Mesothelial cell of epicardium (in vitro differentiated cells): ENCODE data around the gene TCTN1. TPM values are rescaled to one million over a fixed set of nuclear protein-coding genes. Genes with fewer than 3 reads are reported as not detected.

Experiments used
- DNase-seq, 2 experiments: peaks; one replicate each; pipeline ENCODE4 v3.0.0; 2021; ENCODE audit warnings: low spot score in 2 of 2; ENCODE audit not compliant: unreplicated experiment in 2 of 2
- H3K27ac Mint-ChIP-seq: 2 replicates; pipeline ENCODE4 v1.8.0; 2021; ENCODE audit warnings: mixed read lengths
- H3K27me3 Mint-ChIP-seq: 2 replicates; pipeline ENCODE4 v1.8.0; 2021; ENCODE audit warnings: low read depth, mixed read lengths
- H3K36me3 Mint-ChIP-seq: 2 replicates; pipeline ENCODE4 v1.8.0; 2021; ENCODE audit warnings: mixed read lengths
- H3K4me1 Mint-ChIP-seq: 2 replicates; pipeline ENCODE4 v1.8.0; 2021; ENCODE audit warnings: mixed read lengths
- H3K4me3 Mint-ChIP-seq: 2 replicates; pipeline ENCODE4 v1.8.0; 2021; ENCODE audit warnings: mild to moderate bottlenecking, moderate library complexity, mixed read lengths
- H3K9me3 Mint-ChIP-seq: 2 replicates; pipeline ENCODE4 v1.8.0; 2021; ENCODE audit warnings: mixed read lengths
- CTCF ChIP-seq: fragments of 200-600 bp; sonication (generic); IDR thresholded peaks from one replicate; pipeline ENCODE4 v1.5.0; 2021; ENCODE audit warnings: antibody characterized with exemption; ENCODE audit not compliant: unreplicated experiment
- total RNA-seq: library from RNA; stranded (reverse); gene quantifications from 3 replicates; pipeline ENCODE4 v1.2.1, GENCODE V29; 2021

TCTN1 gene
- total RNA-seq, 1 donor from 2014 or later = 63.4 TPM

- peaks cover 9% of the 10 kb centered on the region for H3K9me3 Mint-ChIP-seq
- no peak for TF ChIP-seq CTCF
- H3K36me3 Mint-ChIP-seq = peaks cover 13% of the 10 kb centered on the region
- no peaks in the 10 kb centered on the region for H3K4me1 Mint-ChIP-seq
- H3K27ac Mint-ChIP-seq = no peak overlapping the region
- H3K4me3 Mint-ChIP-seq = no peak overlapping the region
- no peak for DNase-seq
- no peaks in the 10 kb centered on the region for H3K27me3 Mint-ChIP-seq
These were observed 63.4 kb downstream of the TCTN1 start for GRCh38 chr12:110677206-110677911.

GRCh38 chr12:110677982-110678381 is 64.1 kb downstream of the TCTN1 start:
- no peak for DNase-seq
- no peak for TF ChIP-seq CTCF
- Mint-ChIP-seq H3K27me3 (no peaks in the 10 kb centered on the region), H3K4me3 (no peak overlapping the region), H3K4me1 (no peaks in the 10 kb centered on the region), H3K27ac (no peak overlapping the region), H3K36me3 (peaks cover 13% of the 10 kb centered on the region), H3K9me3 (peaks cover 9% of the 10 kb centered on the region)

- no peak for DNase-seq
- peaks cover 13% of the 10 kb centered on the region for H3K36me3 Mint-ChIP-seq
- H3K4me3 Mint-ChIP-seq = no peak overlapping the region
- peaks cover 11% of the 10 kb centered on the region for H3K9me3 Mint-ChIP-seq
- no peak overlapping the region for H3K27ac Mint-ChIP-seq
- no peaks in the 10 kb centered on the region for H3K27me3 Mint-ChIP-seq
- TF ChIP-seq CTCF = no peak
- no peaks in the 10 kb centered on the region for H3K4me1 Mint-ChIP-seq
These were observed 65.3 kb downstream of the TCTN1 start for GRCh38 chr12:110679201-110679600.

- Mint-ChIP-seq H3K27me3 (no peaks in the 10 kb centered on the region), H3K4me3 (no peak overlapping the region)
These were observed 66.1 kb downstream of the TCTN1 start for GRCh38 chr12:110680032-110680431.

GRCh38 chr12:110683888-110684287 is 70.0 kb downstream of the TCTN1 start:
- Mint-ChIP-seq H3K36me3 (peaks cover 11% of the 10 kb centered on the region), H3K4me3 (no peak overlapping the region), H3K27ac (no peak overlapping the region), H3K27me3 (peaks cover 23% of the 10 kb centered on the region), H3K9me3 (peaks cover 14% of the 10 kb centered on the region), H3K4me1 (peaks cover 4% of the 10 kb centered on the region)
- no peak for DNase-seq
- TF ChIP-seq CTCF = no peak

More at GRCh38 chr12:110680032-110680431, 66.1 kb downstream of the TCTN1 start:
- peaks cover 8% of the 10 kb centered on the region for H3K36me3 Mint-ChIP-seq
- no peak overlapping the region for H3K27ac Mint-ChIP-seq
- H3K4me1 Mint-ChIP-seq = no peaks in the 10 kb centered on the region
- no peak for TF ChIP-seq CTCF
- DNase-seq = no peak
- peaks cover 13% of the 10 kb centered on the region for H3K9me3 Mint-ChIP-seq
